Measurements from ENCODE around the gene ZNF681.
"Not testable (repeated sequence)": the region's sequence is repeated elsewhere in the genome, so short reads cannot be mapped to it uniquely, and the experiment has no call there.

Gene ZNF681

GRCh38 chr19:23692937-23693336 lies 65.8 kb downstream of the ZNF681 start:
- not testable (repeated sequence) for DNase-seq (ENCODE audit: low read depth in 2 of 2)
